H1 (cell line): ENCODE results near the gene CHPF. TPM values are rescaled to one million over a fixed set of nuclear protein-coding genes. Genes with fewer than 3 reads are reported as not detected.
A peak's percentile ranks its signal among the peaks of the same experiment; 100 is the strongest.

Experiments used
- ASH2L ChIP-seq: fragments of 200-600, 300-600 bp; sonication (generic); IDR thresholded peaks from one replicate; pipeline ENCODE4 v1.7.1; 2017; ENCODE audit warnings: low read length
- ATF2 ChIP-seq: IDR thresholded peaks from 2 replicates; pipeline ENCODE4 v1.6.1; 2012; ENCODE audit warnings: low read length, inconsistent platforms
- CHD2 ChIP-seq: IDR thresholded peaks from 2 replicates; pipeline ENCODE4 v1.6.1; 2012; ENCODE audit warnings: low read length, improper control_type of control experiment
- CREB1 ChIP-seq: IDR thresholded peaks from 2 replicates; pipeline ENCODE4 v1.6.1; 2012; ENCODE audit warnings: inconsistent platforms
- E2F6 ChIP-seq: IDR thresholded peaks from 2 replicates; pipeline ENCODE4 v1.6.1; 2012; ENCODE audit warnings: inconsistent platforms
- EZH2 ChIP-seq: fragments of 200-600 bp; sonication (generic); IDR thresholded peaks from 2 replicates; pipeline ENCODE4 v1.7.1; 2012; ENCODE audit warnings: low read depth, mild to moderate bottlenecking, moderate library complexity, low read length, inconsistent platforms; ENCODE audit not compliant: severe bottlenecking
- FOSL1 ChIP-seq: IDR thresholded peaks from 2 replicates; pipeline ENCODE4 v1.6.1; 2011; ENCODE audit warnings: mild to moderate bottlenecking, low read depth, low read length, moderate library complexity; ENCODE audit not compliant: insufficient read depth
- GABPA ChIP-seq: IDR thresholded peaks from 2 replicates; pipeline ENCODE4 v1.6.1; 2011; ENCODE audit warnings: mild to moderate bottlenecking, low read length, moderate library complexity, borderline replicate concordance; ENCODE audit not compliant: insufficient read depth
- HDAC2 ChIP-seq, 2 experiments: fragments of 300-600 bp in 1 of 2; sonication (generic) in 1 of 2; IDR thresholded peaks; 2 replicates each; pipeline ENCODE4 v1.6.1; 2011 to 2012; ENCODE audit warnings: low read depth in 2 of 2, low read length in 2 of 2, mild to moderate bottlenecking in 2 of 2, moderate library complexity in 2 of 2, borderline replicate concordance in 1 of 2, inconsistent platforms in 1 of 2
- JUND ChIP-seq: IDR thresholded peaks from 2 replicates; pipeline ENCODE4 v1.6.1; 2011; ENCODE audit warnings: mild to moderate bottlenecking, improper control_type of control experiment, low read length
- KDM4A ChIP-seq: IDR thresholded peaks from one replicate; pipeline ENCODE4 v1.7.1; 2012; ENCODE audit warnings: low read depth, mild to moderate bottlenecking, moderate library complexity, low read length, inconsistent platforms; ENCODE audit not compliant: severe bottlenecking
- MAX ChIP-seq: IDR thresholded peaks from 2 replicates; pipeline ENCODE4 v1.6.1; 2012; ENCODE audit warnings: inconsistent platforms
- NRF1 ChIP-seq: IDR thresholded peaks from 2 replicates; pipeline ENCODE4 v1.6.1; 2011; ENCODE audit warnings: mild to moderate bottlenecking, low read depth, low read length, improper control_type of control experiment
- PHF8 ChIP-seq: fragments of 200-600 bp; sonication (generic); conservative IDR thresholded peaks from 2 replicates; pipeline ENCODE4 v1.7.1; 2012; ENCODE audit warnings: low read depth, mild to moderate bottlenecking, inconsistent platforms, low read length, moderate library complexity
- POU5F1 ChIP-seq: IDR thresholded peaks from 2 replicates; pipeline ENCODE4 v1.6.1; 2011; ENCODE audit warnings: low read depth, mild to moderate bottlenecking, low read length, moderate library complexity
- RAD21 ChIP-seq, 2 experiments: IDR thresholded peaks in 1 of 2; conservative IDR thresholded peaks in 1 of 2; 2 replicates each; pipeline ENCODE4 v1.6.1; 2011; ENCODE audit warnings: low read depth in 2 of 2, low read length in 2 of 2, improper control_type of control experiment in 1 of 2, inconsistent platforms in 1 of 2, mild to moderate bottlenecking in 1 of 2, moderate library complexity in 1 of 2
- RXRA ChIP-seq: IDR thresholded peaks from 2 replicates; pipeline ENCODE4 v1.6.1; 2011; ENCODE audit warnings: low read depth, mild to moderate bottlenecking, low read length, moderate library complexity; ENCODE audit not compliant: insufficient read depth
- SP1 ChIP-seq: IDR thresholded peaks from 2 replicates; pipeline ENCODE4 v1.6.1; 2011; ENCODE audit warnings: low read depth, low read length
- SP4 ChIP-seq: IDR thresholded peaks from 2 replicates; pipeline ENCODE4 v1.6.1; 2012; ENCODE audit warnings: low read length, inconsistent platforms
- TAF1 ChIP-seq: IDR thresholded peaks from 2 replicates; pipeline ENCODE4 v1.6.1; 2011; ENCODE audit warnings: mild to moderate bottlenecking, low read depth, low read length
- TAF7 ChIP-seq: optimal IDR thresholded peaks from 2 replicates; pipeline ENCODE3; 2011; ENCODE audit warnings: low read depth, mild to moderate bottlenecking, inconsistent platforms, low read length, moderate library complexity, borderline replicate concordance
- polyA plus RNA-seq, 7 experiments: library from polyadenylated mRNA; depleted of rRNA in 3 of 7; stranded (reverse) in 5 of 7; unstranded in 2 of 7; fragments of >200 nt in 5 of 7; fragments of 200-250 nt in 2 of 7; gene quantifications; 1 replicate in 5 of 7; 2 replicates in 1 of 7; 4 replicates in 1 of 7; pipeline versions ENCODE4 v1.2.1 to v1.2.3, GENCODE V29; 2011 to 2013; ENCODE audit warnings: missing spikeins in 2 of 7, mixed read lengths in 2 of 7
- total RNA-seq: library from RNA; stranded (reverse); fragmentation: NEBNext Ultra II Directional; extraction: Animal tissue kit (Norgen Biotek cat#: 25700); gene quantifications from 2 replicates; pipeline ENCODE4 v1.2.1, GENCODE V29; 2021

Gene CHPF
- total and polyA plus RNA-seq, 2 of the 8 experiments (the other 6 are each of a cell fraction or from before 2014, with no cell fraction given), result 62.9 to 67.3 TPM

- peak; percentile 63; the same call in 1 of the 2 replicates for TF ChIP-seq ATF2
- no peak for TF ChIP-seq FOSL1
- TF ChIP-seq ASH2L, result peak; percentile 28
- peak; percentile 78 for TF ChIP-seq E2F6
- no peak for TF ChIP-seq RAD21 (IDR thresholded peaks at IDR 0.05 in 1 of 2, conservative IDR thresholded peaks at IDR 0.05 in 1 of 2; ENCODE audit: low read depth in 2 of 2, low read length in 2 of 2)
- no peak for TF ChIP-seq GABPA
- TF ChIP-seq SP4, result peak; percentile 96
- peak; percentile 83 for TF ChIP-seq MAX
- TF ChIP-seq TAF7, result no peak
- peak; percentile 96 for TF ChIP-seq KDM4A
- TF ChIP-seq EZH2, result no peak
- no peak for TF ChIP-seq RXRA
- TF ChIP-seq TAF1, result no peak
- no peak for TF ChIP-seq NRF1
- peak; percentile 50; the same call in 1 of the 2 replicates for TF ChIP-seq PHF8
- TF ChIP-seq SP1, result peak; percentile 80
- no peak; the same call in 1 of the 2 replicates for TF ChIP-seq CREB1
- TF ChIP-seq POU5F1, result no peak
- TF ChIP-seq HDAC2 (IDR thresholded peaks at IDR 0.05; ENCODE audit: borderline replicate concordance in 1 of 2, low read depth in 2 of 2, low read length in 2 of 2), result 0 out of 4 replicates have a peak, but pooled peaks of 1 of the 2 experiments have one; percentile 24
- no peak for TF ChIP-seq JUND
- no peak for TF ChIP-seq CHD2
Measured at GRCh38 chr2:219552382-219553167, 9.0 kb upstream of the CHPF start (continued).
